ENCODE results near the gene CPLX3. TPM values are rescaled to one million over a fixed set of nuclear protein-coding genes. Genes with fewer than 3 reads are reported as not detected.

Gene CPLX3
- total RNA-seq, 3 donors from 2014 or later = 0.23 to 0.32 TPM; not detected in 1

DNA sequence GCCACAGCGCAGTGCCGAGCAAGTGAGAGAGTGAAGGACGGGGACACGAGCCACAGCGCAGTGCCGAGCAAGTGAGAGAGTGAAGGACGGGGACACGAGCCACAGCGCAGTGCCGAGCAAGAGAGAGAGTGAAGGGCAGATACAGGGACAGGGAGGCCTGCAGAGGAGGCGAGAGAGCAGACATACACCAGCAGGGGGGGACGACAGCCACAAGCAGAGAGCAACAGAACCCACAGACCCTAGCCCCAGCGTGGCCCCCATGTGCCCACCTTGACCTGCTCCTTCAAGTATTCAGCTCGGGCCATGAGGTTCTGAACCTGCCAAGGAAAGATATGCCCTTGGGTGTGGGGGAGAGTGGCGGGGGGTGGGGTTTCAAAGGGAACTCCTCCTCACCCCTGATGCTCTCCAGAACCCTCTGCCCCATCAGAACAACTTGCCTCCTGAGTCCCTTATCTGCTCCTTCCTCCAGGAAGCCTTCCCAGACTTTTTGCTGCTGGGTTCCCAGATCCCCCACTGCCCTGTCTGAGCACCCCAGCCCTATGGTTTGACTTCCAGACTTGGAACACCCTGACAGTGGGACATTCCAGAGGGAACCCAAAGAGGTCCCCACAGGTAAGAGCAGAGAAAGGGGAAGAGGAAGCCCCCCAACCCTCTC is 11.2 kb downstream of the CPLX3 start:
- H3K4me3 Mint-ChIP-seq = no peak overlapping the region
- DNase-seq = no peak
- ATAC-seq = no peak
- H3K9me3 Mint-ChIP-seq = no peaks in the 10 kb centered on the region
- no peaks in the 10 kb centered on the region for H3K27me3 Mint-ChIP-seq (ENCODE audit: low read depth)
- peaks cover 13% of the 10 kb centered on the region for H3K4me1 Mint-ChIP-seq (ENCODE audit: low read depth)
- H3K36me3 Mint-ChIP-seq (ENCODE audit: insufficient read depth) = peaks cover 17% of the 10 kb centered on the region

GRCh38 chr15:74838137-74838516 is 11.7 kb downstream of the CPLX3 start:
- Mint-ChIP-seq H3K4me1 (ENCODE audit: low read depth) (peaks cover 15% of the 10 kb centered on the region), H3K4me3 (no peak overlapping the region), H3K36me3 (ENCODE audit: insufficient read depth) (peaks cover 17% of the 10 kb centered on the region), H3K9me3 (no peaks in the 10 kb centered on the region), H3K27me3 (ENCODE audit: low read depth) (no peaks in the 10 kb centered on the region)
- DNase-seq (no peak), ATAC-seq (no peak)

DNA sequence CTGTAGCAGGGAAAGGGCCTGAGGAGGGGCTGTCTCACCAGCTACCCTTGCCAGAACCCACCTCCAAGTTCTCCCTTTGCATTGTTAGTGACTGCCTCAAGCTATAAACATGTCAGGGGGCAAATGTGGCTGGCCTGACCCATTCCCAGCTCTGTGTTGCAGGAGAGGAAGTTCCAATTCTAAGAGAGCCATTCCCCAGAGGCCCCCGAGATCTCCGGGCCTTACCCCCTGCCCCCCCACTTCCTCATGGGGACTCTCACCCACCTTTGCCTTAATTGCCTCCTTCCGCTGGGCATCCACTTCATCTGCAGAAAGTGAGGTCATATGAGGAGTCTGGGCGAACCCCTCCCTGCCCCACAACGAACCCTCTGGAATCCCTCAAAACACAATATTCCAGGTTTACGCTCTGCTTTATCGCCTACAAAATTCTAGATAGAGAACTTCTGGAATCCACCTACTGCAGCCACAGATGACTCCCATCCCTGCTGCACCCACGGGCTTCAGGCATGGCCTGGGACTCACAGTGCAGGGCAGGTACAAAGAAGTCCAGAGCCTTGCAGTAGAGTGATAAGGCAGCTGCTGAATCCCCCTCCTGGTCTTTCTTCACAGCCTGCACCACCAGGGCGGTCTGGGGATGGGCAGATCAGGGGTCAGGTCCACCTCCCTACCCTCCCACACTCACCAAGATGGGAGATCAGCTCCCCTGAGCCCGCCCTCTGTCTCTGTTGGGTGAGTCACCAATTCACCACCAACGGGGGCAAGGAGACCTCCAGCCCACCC is 12.5 kb downstream of the CPLX3 start:
- ATAC-seq (no peak), DNase-seq (no peak)
- Mint-ChIP-seq H3K4me3 (no peak overlapping the region), H3K9me3 (no peaks in the 10 kb centered on the region), H3K27me3 (ENCODE audit: low read depth) (no peaks in the 10 kb centered on the region), H3K4me1 (ENCODE audit: low read depth) (peaks cover 17% of the 10 kb centered on the region), H3K36me3 (ENCODE audit: insufficient read depth) (peaks cover 17% of the 10 kb centered on the region)

GRCh38 chr15:74839526-74840395 is 13.3 kb downstream of the CPLX3 start:
- Mint-ChIP-seq H3K27me3 (ENCODE audit: low read depth) (no peaks in the 10 kb centered on the region), H3K9me3 (no peaks in the 10 kb centered on the region), H3K4me1 (ENCODE audit: low read depth) (peaks cover 24% of the 10 kb centered on the region), H3K4me3 (no peak overlapping the region), H3K36me3 (ENCODE audit: insufficient read depth) (peaks cover 20% of the 10 kb centered on the region)
- DNase-seq (no peak), ATAC-seq (no peak)

DNA sequence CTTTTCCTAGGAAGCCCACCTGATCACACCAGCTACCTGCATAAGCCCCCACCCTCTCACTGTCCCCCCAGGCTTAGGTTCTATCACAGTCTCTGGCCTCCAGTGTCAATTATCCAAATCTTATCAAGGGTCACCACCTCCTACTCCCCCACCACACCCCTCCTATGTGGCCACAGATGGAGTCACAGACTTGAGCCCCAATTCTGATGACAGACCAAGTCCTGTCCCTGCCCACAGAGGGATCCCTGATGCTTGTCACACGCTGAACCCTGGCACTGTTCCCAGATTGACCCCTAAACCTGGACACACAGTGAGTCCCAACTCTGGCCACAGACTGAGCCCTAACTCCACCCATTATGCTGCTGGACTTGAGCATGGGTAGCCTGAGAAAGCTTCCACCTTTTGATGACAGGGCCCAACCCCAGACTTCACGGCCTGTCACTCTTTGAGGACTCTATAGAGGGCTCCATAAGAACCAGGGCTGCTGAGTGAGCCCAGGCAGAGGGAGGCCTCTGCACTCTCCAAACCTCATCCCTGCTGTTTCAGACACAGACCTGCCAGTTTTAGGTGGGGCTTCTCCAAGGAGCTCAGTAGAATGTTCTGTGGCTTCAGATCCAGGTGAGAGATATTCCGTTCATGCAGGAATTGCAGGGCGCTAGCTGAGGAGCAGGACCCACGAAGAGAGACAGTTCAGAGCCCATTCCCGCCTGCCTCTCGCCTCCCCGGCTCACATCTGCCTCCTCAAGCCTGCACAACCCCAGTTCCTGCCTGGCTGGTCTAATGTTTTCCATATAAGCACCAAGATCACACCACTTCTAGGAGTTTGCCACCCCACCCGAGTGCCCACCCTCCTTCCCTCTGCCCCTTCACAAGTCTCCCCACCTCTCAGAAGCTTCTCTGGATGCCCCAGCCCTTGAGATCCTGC is 14.7 kb downstream of the CPLX3 start:
- H3K36me3 Mint-ChIP-seq (ENCODE audit: insufficient read depth) = peaks cover 16% of the 10 kb centered on the region
- H3K27me3 Mint-ChIP-seq (ENCODE audit: low read depth) = no peaks in the 10 kb centered on the region
- DNase-seq (no peak), ATAC-seq (no peak)
- peaks cover 37% of the 10 kb centered on the region for H3K4me1 Mint-ChIP-seq (ENCODE audit: low read depth)
- H3K4me3 Mint-ChIP-seq = peak overlapping the region; percentile 92
- H3K9me3 Mint-ChIP-seq = no peaks in the 10 kb centered on the region

GRCh38 chr15:74841891-74842373 is 15.5 kb downstream of the CPLX3 start:
- Mint-ChIP-seq H3K36me3 (ENCODE audit: insufficient read depth) (peaks cover 19% of the 10 kb centered on the region), H3K4me3 (peak overlapping the region; percentile 92), H3K9me3 (no peaks in the 10 kb centered on the region), H3K27me3 (ENCODE audit: low read depth) (no peaks in the 10 kb centered on the region), H3K4me1 (ENCODE audit: low read depth) (peaks cover 39% of the 10 kb centered on the region)
- no peak for DNase-seq
- ATAC-seq = no peak

- peak; percentile 92 to 93 for ATAC-seq
- Mint-ChIP-seq H3K9me3 (no peaks in the 10 kb centered on the region), H3K36me3 (ENCODE audit: insufficient read depth) (peaks cover 20% of the 10 kb centered on the region), H3K4me3 (peak within 1 kb of the TSS; percentile 92), H3K4me1 (ENCODE audit: low read depth) (peaks cover 39% of the 10 kb centered on the region), H3K27me3 (ENCODE audit: low read depth) (no peaks in the 10 kb centered on the region)
- DNase-seq = peak; percentile 88
Measured at GRCh38 chr15:74842581-74843444, 16.4 kb downstream of the CPLX3 start, which contains the start of gene ULK3. TSS of gene ULK3 (minus strand) at chr15:74843156. CDS start at chr15:74843105, 51 bp downstream.

DNA sequence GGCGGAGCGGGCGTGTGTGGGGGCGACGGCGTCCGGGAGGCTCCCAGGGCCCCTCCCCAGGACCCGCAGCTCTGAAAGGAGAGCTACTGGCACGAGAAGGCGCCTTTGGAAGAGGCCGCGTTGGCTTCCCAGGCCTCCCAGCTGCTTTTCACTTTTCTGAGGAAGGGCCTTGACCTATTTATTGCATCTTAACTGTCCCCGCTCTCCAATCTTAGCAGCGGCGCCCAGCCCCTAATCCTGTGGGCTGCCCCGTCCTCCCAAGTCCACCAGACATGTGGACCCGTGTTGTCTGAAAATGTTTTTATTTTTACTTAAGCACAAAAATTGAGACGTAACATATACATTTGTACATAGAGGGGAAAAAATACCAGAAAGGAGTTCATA is 17.0 kb downstream of the CPLX3 start:
- ATAC-seq = no peak
- no peaks in the 10 kb centered on the region for H3K9me3 Mint-ChIP-seq

DNA sequence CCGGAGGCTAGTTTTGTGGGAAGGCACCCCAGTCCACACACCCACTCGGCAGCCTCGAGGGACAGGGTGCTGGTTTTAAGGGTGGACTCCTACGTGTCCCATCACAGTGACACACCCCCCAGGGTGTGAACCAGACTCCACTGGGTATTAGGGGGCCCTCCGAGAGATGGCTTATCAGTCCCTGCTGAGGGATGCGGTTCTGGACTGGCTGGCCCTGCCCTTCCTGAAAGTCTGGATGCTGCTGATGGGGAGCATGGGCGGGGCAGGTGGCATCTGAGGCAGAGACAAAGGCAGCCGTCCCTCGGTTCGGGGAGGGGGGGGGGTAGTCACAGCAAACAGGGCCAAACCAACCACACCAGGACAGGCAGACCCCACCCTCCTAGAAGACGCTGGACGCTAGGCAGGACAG is 17.5 kb downstream of the CPLX3 start:
- ATAC-seq (no peak), DNase-seq (no peak)
- Mint-ChIP-seq H3K4me1 (ENCODE audit: low read depth) (peaks cover 39% of the 10 kb centered on the region), H3K9me3 (no peaks in the 10 kb centered on the region), H3K27me3 (ENCODE audit: low read depth) (no peaks in the 10 kb centered on the region), H3K36me3 (ENCODE audit: insufficient read depth) (peaks cover 24% of the 10 kb centered on the region), H3K4me3 (peak overlapping the region; percentile 82)

More for the DNA sequence above, 17.0 kb downstream of the CPLX3 start:
- H3K4me1 Mint-ChIP-seq (ENCODE audit: low read depth) = peaks cover 39% of the 10 kb centered on the region
- peaks cover 24% of the 10 kb centered on the region for H3K36me3 Mint-ChIP-seq (ENCODE audit: insufficient read depth)
- H3K27me3 Mint-ChIP-seq (ENCODE audit: low read depth) = no peaks in the 10 kb centered on the region
- H3K4me3 Mint-ChIP-seq = peak overlapping the region; percentile 82
- DNase-seq = no peak

GRCh38 chr15:74844319-74845207 is 18.1 kb downstream of the CPLX3 start:
- DNase-seq = no peak
- ATAC-seq = peak in 1 of 2 donors; percentile 0
- no peaks in the 10 kb centered on the region for H3K9me3 Mint-ChIP-seq

DNA sequence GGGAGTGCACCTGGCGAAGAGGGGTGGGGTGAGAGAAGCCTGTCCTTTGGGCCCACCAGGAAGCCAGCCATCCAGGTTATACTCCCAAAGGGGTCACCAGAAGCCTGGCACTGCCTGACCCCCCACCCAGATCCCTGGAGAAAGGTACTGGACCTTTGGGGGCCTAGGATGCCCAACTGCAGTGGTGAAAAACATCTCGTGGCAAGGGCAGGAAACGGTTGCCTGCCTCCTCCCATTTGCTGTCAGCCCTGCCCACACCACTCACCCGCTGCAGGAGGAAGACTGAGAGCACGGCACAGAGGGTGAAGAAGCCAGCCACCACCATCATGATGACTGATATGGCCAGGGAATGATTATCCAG is 18.8 kb downstream of the CPLX3 start:
- Mint-ChIP-seq H3K4me1 (ENCODE audit: low read depth) (peaks cover 39% of the 10 kb centered on the region), H3K4me3 (peak overlapping the region; percentile 59), H3K27me3 (ENCODE audit: low read depth) (no peaks in the 10 kb centered on the region), H3K36me3 (ENCODE audit: insufficient read depth) (peaks cover 27% of the 10 kb centered on the region), H3K9me3 (no peaks in the 10 kb centered on the region)
- DNase-seq = peak; percentile 51
- ATAC-seq = peak; percentile 39 to 47

More at GRCh38 chr15:74844319-74845207, 18.1 kb downstream of the CPLX3 start:
- peak overlapping the region; percentile 59 for H3K4me3 Mint-ChIP-seq
- H3K4me1 Mint-ChIP-seq (ENCODE audit: low read depth) = peaks cover 39% of the 10 kb centered on the region
- H3K36me3 Mint-ChIP-seq (ENCODE audit: insufficient read depth) = peaks cover 23% of the 10 kb centered on the region
- H3K27me3 Mint-ChIP-seq (ENCODE audit: low read depth) = no peaks in the 10 kb centered on the region

- no peak for ATAC-seq
- no peak for DNase-seq
- no peaks in the 10 kb centered on the region for H3K27me3 Mint-ChIP-seq (ENCODE audit: low read depth)
- peaks cover 27% of the 10 kb centered on the region for H3K36me3 Mint-ChIP-seq (ENCODE audit: insufficient read depth)
- peak overlapping the region; percentile 59 for H3K4me3 Mint-ChIP-seq
- no peaks in the 10 kb centered on the region for H3K9me3 Mint-ChIP-seq
- peaks cover 39% of the 10 kb centered on the region for H3K4me1 Mint-ChIP-seq (ENCODE audit: low read depth)
Measured at GRCh38 chr15:74845581-74845980, 19.2 kb downstream of the CPLX3 start.
